ENCODE measurements around the gene PPFIBP2. TPM values are rescaled to one million over a fixed set of nuclear protein-coding genes. Genes with fewer than 3 reads are reported as not detected.

PPFIBP2 gene
- polyA plus RNA-seq, 1 experiment: 20.6 TPM

GRCh38 chr11:7522546-7522945 is 8.7 kb downstream of the PPFIBP2 start:
- no peak overlapping the region for H3K4me3 ChIP-seq (ENCODE audit: low read depth, low read length)
- TF ChIP-seq CTCF (IDR thresholded peaks at IDR 0.05; ENCODE audit: insufficient read depth, low read depth, low read length): no peak
- ChIA-PET CTCF (interaction anchor here (1.2 to 3.7 kb wide), 3 partner anchors 9 to 134 kb away, joined by 3 to 19 read pairs (median 7); partner anchors contain the start of gene PPFIBP2), POLR2A (no interaction called here)
- H3K27me3 ChIP-seq (ENCODE audit: control insufficient read depth, insufficient read depth, low read length): peaks cover 4% of the 10 kb centered on the region; the same call in 1 of the 2 replicates
- no peak for DNase-seq (ENCODE audit: low read depth)
- H3K36me3 ChIP-seq (ENCODE audit: control insufficient read depth, insufficient read depth, low read length): no peaks in the 10 kb centered on the region

GRCh38 chr11:7523416-7524210 is 9.8 kb downstream of the PPFIBP2 start:
- no peak for DNase-seq (ENCODE audit: low read depth)
- ChIA-PET POLR2A (interaction anchor here (0.7 kb wide), 1 partner anchor 13 kb away, joined by 6 read pairs; no protein-coding TSS in a partner anchor), CTCF (interaction anchor here (0.7 to 3.7 kb wide), 6 partner anchors 10 to 142 kb away, joined by 3 to 19 read pairs (median 3); partner anchors contain the start of gene PPFIBP2)
- Histone ChIP-seq H3K4me3 (ENCODE audit: low read depth, low read length) (no peak overlapping the region), H3K36me3 (ENCODE audit: control insufficient read depth, insufficient read depth, low read length) (no peaks in the 10 kb centered on the region), H3K27me3 (ENCODE audit: control insufficient read depth, insufficient read depth, low read length) (peaks cover 4% of the 10 kb centered on the region; the same call in 1 of the 2 replicates)
- no peak for TF ChIP-seq CTCF (IDR thresholded peaks at IDR 0.05; ENCODE audit: insufficient read depth, low read depth, low read length)

- Histone ChIP-seq H3K36me3 (ENCODE audit: control insufficient read depth, insufficient read depth, low read length) (no peaks in the 10 kb centered on the region), H3K4me3 (ENCODE audit: low read depth, low read length) (no peak overlapping the region), H3K27me3 (ENCODE audit: control insufficient read depth, insufficient read depth, low read length) (peaks cover 4% of the 10 kb centered on the region; the same call in 1 of the 2 replicates)
- ChIA-PET POLR2A (no interaction called here), CTCF (interaction anchor here (0.8 kb wide), 1 partner anchor 46 kb away, joined by 3 read pairs; no protein-coding TSS in a partner anchor)
- no peak for TF ChIP-seq CTCF (IDR thresholded peaks at IDR 0.05; ENCODE audit: insufficient read depth, low read depth, low read length)
- DNase-seq (ENCODE audit: low read depth): no peak
Observed at GRCh38 chr11:7524462-7525235, 10.8 kb downstream of the PPFIBP2 start.

- no peak for TF ChIP-seq CTCF (IDR thresholded peaks at IDR 0.05; ENCODE audit: insufficient read depth, low read depth, low read length)
- H3K4me3 ChIP-seq (ENCODE audit: low read depth, low read length): no peak overlapping the region
- ChIA-PET CTCF (no interaction called here), POLR2A (no interaction called here)
- no peak for DNase-seq (ENCODE audit: low read depth)
- H3K36me3 ChIP-seq (ENCODE audit: control insufficient read depth, insufficient read depth, low read length): no peaks in the 10 kb centered on the region
- peaks cover 4% of the 10 kb centered on the region; the same call in 1 of the 2 replicates for H3K27me3 ChIP-seq (ENCODE audit: control insufficient read depth, insufficient read depth, low read length)
Observed at GRCh38 chr11:7525424-7525823, 11.6 kb downstream of the PPFIBP2 start.

- TF ChIP-seq CTCF (IDR thresholded peaks at IDR 0.05; ENCODE audit: insufficient read depth, low read depth, low read length): no peak
- H3K27me3 ChIP-seq (ENCODE audit: control insufficient read depth, insufficient read depth, low read length): peaks cover 4% of the 10 kb centered on the region; the same call in 1 of the 2 replicates
- no peak overlapping the region for H3K4me3 ChIP-seq (ENCODE audit: low read depth, low read length)
- DNase-seq (ENCODE audit: low read depth): no peak
- H3K36me3 ChIP-seq (ENCODE audit: control insufficient read depth, insufficient read depth, low read length): no peaks in the 10 kb centered on the region
- CTCF ChIA-PET: no interaction called here
- POLR2A ChIA-PET: no interaction called here
Observed at GRCh38 chr11:7527029-7527428, 13.2 kb downstream of the PPFIBP2 start.
